Measurements from ENCODE around the gene PHF23.

PHF23 gene

DNA sequence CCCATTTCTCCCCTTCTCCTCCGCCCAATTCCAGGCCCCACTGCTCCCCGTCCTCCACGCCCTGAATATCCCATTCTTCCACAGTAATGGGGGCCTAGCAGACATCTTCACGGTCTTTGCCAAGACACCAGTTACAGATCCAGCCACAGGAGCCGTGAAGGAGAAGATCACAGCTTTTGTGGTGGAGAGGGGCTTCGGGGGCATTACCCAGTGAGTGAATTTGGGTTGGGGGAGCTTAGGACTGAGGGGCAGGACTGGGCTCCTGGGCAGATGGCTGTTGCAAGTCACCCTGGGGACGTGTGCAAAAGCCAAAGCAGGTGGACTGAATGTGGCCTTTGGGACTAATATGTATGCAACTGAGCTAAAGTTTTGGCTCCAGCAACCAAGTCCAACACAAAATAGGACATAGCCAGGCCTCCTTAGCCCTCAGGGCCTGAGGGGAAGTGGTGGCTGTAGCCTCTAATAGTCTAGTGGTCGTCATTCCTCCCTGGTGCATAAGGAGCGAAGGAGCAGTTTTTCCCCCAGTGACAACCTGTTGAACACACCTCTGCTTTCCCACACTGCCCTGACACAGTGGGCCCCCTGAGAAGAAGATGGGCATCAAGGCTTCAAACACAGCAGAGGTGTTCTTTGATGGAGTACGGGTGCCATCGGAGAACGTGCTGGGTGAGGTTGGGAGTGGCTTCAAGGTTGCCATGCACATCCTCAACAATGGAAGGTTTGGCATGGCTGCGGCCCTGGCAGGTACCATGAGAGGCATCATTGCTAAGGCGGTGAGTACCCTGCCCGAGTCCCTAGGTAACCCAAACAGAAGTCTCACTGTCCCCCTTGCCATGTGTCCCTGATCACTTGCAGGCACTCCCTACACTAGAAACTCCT lies 16.9 kb downstream of the PHF23 start:
- no peak for FAIRE-seq
- DNase-seq (ENCODE audit: insufficient read length, low spot score) = no peak

DNA sequence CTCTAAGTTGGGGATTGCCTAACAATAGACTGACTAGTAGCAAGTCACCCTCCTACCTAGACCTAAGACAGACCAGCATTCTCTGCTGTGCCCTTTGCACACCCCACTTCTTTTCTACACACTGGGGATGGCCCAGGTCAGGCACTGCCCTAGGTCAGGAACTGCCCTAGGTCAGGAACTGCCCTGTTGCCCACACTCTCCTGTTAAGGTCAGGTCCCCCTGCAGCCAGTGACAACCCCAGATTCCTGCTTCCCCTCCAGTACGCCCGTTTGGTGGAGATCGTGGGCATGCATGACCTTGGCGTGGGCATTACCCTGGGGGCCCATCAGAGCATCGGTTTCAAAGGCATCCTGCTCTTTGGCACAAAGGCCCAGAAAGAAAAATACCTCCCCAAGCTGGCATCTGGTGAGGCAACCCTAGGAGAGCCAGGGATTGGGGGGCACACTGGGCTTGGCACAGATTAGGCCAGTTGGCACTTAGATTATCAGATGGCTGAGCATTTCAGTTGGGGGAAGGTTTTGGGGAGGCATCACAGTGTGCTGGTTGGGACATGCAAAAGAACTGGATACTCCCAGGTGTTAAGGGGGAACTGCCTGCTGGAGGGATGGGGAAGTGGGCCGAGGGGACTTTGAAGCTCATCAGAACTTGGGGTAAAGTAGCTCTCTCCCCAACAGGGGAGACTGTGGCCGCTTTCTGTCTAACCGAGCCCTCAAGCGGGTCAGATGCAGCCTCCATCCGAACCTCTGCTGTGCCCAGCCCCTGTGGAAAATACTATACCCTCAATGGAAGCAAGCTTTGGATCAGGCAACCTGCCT lies 17.8 kb downstream of the PHF23 start:
- no peak for FAIRE-seq
- DNase-seq (ENCODE audit: insufficient read length, low spot score) = no peak

DNA sequence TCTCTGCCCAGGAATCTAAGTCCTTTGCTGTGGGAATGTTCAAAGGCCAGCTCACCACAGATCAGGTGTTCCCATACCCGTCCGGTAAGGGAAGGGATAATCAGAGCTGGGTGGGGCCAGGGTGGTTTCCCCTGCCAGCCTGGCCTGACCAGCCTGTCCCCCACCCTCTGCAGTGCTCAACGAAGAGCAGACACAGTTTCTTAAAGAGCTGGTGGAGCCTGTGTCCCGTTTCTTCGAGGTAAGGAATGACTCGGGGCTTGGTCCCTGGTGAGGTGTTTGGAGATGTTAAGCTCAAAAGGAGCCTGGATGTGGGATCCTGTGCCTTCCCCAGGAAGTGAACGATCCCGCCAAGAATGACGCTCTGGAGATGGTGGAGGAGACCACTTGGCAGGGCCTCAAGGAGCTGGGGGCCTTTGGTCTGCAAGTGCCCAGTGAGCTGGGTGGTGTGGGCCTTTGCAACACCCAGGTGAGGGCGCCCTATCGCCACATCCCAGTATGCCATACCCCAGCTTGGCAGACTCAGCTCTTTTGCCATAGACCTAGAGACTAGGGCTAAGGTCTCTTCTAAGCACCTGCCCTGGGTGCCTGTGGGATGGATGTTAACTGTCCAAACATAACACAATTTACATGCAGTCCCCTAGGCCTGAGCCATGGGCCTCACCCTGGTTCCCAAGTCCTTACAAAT lies 18.5 kb downstream of the PHF23 start:
- FAIRE-seq (peak; percentile 88), DNase-seq (ENCODE audit: insufficient read length, low spot score) (peak; percentile 63)

DNA sequence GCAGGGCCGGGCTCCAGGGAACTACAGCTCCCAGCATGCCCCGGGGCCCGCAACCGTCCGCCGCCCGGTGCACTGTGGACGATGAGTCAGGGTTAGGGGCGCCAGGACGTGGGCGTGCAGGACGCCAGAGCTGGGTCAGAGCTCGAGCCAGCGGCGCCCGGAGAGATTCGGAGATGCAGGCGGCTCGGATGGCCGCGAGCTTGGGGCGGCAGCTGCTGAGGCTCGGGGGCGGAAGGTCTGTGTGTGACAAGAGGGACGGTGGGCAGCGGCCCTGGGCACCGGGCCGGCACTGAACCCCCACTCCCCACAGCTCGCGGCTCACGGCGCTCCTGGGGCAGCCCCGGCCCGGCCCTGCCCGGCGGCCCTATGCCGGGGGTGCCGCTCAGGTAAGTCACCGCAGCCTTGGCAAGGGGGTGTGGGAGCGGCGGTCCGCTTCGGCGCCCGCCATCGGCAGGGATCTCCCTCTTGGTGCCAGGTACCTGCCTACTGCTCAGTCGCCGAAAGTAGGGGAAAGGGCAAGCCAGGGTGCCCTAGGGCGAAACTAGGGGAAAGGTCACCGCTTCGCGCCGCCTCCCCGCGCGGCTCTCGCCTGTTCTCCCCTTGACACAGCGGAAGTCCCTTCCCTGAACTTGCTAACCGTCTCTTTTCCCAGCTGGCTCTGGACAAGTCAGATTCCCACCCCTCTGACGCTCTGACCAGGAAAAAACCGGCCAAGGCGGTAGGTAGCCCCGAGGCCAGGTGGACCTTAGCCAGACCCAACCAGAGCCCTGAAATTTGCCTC lies 19.3 kb downstream of the PHF23 start, which contains the start of the genes ACADVL and DLG4:
Gene ACADVL, plus strand, starts transcription at position 127 of the 781 bp plus-strand sequence. Its CDS starts 47 bp downstream, at position 174.
Gene DLG4, minus strand, starts transcription at position 25 of the 781 bp plus-strand sequence.
- peak; percentile 35 for FAIRE-seq
- peak; percentile 76 for DNase-seq (ENCODE audit: insufficient read length, low spot score)

DNA sequence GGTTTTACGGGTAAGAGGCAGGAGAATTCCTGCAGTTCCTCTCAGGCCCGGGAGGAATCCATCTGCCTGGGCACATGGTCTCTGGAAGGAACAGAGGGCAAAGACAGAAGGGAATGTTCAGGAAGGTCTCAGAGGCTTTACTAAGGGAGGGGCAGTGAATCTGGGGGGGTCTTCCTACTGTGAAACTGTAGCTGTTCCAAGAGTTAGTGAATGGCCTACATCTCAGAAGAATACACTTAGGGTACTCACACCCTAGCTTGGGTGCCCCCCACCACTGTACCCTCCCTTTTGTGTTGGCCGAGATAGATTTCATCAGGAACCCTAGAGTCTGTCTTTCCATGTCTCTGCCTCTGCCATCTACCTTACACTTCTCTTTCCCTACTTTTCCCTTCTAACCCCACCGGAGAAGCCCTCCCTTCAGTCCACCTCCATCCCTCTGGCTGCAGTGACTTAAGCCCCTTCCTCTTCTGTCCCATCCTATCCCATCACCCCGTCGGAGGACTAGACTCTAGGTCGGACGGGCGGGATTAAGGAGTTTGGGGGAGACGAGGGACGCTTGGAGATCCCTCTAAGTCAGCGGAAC lies 19.9 kb downstream of the PHF23 start:
- no peak for DNase-seq (ENCODE audit: insufficient read length, low spot score)
- peak; percentile 93 for FAIRE-seq

DNA sequence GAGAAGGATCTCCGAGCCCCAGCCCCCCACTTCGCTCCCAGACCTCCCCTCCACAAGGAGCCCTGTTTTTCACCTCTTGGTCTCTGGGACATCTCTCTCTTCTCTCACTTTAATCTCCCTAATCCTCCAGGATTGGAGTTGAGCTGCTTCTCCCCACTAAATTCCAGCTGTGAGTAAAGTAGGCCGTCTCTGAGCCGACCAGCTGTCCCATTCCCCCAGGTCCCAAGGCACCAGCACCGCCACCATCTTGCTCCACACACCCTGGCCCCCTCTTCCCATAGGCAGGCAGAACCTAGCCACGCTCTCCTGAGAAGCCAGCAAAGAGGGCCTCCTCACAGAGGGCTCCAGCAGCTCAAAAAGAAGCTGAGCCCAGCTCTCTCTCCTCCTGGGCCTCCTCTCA lies 20.5 kb downstream of the PHF23 start:
- no peak for FAIRE-seq
- DNase-seq (ENCODE audit: insufficient read length, low spot score) = no peak

DNA sequence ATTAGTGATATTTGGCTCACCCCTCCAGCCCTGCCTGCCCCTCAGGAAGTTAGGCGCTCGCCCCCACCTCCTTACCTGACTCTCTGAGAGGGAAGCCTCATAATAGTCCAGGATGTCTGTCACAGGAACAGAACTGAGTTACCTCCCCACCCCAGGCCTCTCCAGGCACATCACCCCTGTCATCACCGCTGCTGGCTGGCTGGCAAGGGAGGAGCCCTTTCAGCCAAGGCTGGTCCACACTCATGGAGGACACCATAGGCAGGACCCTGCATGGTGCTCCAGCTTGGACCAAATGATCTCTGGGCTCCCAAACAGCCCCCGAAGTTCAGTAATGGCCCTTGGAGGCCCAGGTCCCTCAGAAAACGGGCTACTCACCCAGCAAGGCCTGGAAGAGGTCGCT lies 21.1 kb downstream of the PHF23 start:
- FAIRE-seq (no peak), DNase-seq (ENCODE audit: insufficient read length, low spot score) (no peak)

DNA sequence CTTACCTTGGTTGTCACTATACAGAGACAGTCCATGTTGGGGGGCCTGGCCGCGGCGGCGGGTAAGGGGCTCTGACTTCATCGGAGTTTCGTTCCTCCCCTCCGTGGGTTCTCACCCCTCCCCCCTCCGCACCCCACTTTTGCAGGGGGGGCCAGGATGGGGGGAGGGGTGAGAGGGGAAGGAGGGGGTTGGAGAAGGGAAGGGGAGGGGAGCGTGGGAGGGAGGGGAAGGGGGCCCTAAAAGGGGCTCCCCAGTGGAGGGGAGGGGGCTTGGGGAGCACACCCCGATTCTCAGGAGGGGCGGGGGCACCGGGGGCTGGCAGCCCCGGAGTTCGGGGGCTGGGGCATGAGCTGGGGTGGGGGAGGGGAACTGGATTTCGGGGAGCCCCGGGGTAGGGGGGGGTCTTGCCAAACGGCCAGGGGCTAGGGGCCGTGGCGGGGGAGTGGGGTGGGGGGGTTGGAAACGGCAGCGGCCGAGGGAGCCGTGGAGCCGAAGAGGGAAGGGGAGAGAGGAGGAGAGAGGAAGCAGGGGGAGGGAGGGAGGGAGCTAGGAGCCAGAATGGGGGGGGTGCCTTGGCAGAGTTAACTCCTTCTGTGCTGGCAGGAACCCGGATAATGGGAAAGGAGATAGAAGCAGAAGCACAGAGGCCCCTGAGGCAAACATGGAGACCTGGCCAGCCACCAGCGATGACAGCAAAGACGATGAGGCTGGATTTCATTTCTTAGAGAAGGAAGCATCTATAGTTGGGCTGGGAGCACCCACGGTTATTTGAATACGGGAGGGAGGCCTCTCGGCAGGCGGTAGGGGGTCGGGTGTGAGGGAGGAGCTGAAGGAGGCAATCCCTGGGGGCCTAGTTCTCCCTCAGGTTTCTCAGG lies 21.9 kb downstream of the PHF23 start:
- FAIRE-seq = peak; percentile 66
- DNase-seq (ENCODE audit: insufficient read length, low spot score) = no peak

DNA sequence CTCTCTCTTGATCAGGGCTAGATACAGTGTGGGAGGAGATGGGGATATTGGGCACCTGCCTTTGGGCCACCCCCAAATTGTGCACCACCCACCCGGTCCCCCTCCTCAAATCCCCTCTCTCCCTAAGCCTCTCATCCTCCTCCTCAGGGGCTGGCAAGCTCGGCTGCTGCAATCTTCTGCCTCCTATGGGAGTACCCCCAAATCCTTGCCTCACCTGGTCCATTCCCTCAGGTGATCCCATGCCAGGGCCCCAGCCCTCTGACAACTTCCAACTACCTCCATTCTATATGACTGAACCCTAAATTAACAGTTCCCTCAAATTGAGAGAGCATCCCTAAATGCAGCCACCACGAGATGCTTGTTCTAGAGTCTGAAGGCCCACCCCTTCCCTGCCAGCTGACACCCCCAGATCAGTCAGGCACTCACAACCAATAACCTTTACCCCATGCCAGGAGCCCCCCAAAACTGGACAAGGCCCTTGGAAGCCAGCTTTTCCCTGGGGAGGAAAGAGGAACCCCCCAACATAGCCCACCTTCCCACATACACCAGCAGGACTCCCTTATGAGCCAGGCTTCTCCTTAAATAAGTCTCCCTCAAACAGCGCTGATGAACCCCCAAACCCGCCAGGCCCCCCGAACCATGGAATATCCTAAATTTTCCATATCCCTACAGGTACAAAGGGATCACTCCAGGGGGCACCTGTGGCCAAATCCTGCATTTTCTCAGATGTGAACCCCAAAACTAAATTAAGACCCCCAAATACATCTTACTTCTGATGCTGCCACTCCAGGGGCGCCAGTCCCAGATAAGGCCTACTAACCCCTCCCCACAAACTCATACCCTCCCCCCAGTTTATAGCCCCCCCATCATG lies 22.8 kb downstream of the PHF23 start:
- DNase-seq (ENCODE audit: insufficient read length, low spot score) (no peak), FAIRE-seq (no peak)

DNA sequence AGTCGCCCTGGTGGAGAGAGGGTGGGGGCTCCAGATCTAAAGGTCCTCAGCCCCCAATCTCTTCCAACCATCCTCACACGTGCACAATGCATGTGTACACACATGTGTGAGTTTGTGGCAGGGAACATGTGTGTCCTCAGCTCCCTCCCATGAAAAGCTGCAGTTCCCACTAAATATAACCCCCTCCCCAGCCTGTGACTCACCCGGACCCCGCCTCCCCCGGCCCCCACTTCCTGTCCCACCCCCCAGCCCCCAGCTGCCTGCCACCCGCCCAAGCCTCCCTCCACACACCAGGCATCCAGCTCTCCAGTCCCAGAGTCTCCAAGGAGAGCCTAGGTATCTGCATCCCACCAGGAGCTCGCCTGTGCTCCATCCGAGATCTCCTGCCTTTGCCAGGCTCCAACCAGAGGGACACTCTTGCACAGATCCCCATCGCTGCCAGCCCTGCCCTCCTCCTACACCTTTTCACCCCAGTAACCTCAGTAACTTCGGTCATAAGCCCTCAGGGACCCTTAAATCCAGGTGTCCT lies 23.5 kb downstream of the PHF23 start:
- DNase-seq (ENCODE audit: insufficient read length, low spot score) (no peak), FAIRE-seq (no peak)

DNA sequence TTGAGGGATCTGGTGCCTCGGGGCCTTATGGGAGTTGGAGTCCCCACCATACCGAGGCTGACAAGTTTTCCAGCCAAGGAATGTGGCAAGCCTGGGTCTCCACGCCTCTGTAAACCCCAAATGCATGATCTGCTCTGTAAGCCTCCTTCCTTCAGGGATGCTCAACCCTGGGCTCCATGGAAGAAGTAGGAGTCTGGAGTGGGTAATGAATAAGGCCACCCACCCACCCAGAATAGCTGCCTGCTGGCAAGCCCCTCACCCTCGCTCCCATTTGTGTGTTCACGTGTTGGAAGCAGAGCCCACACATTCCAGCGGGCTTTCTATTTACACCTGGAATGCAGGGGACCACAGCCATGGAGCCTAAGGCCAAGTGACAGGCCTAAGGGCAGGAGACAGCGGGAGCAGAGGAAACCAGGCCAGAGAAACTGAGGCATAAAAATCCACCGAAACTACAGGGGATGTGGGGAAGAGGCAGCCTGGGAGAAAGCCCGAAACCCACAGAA lies 24.1 kb downstream of the PHF23 start:
- DNase-seq (ENCODE audit: insufficient read length, low spot score) (no peak), FAIRE-seq (no peak)

DNA sequence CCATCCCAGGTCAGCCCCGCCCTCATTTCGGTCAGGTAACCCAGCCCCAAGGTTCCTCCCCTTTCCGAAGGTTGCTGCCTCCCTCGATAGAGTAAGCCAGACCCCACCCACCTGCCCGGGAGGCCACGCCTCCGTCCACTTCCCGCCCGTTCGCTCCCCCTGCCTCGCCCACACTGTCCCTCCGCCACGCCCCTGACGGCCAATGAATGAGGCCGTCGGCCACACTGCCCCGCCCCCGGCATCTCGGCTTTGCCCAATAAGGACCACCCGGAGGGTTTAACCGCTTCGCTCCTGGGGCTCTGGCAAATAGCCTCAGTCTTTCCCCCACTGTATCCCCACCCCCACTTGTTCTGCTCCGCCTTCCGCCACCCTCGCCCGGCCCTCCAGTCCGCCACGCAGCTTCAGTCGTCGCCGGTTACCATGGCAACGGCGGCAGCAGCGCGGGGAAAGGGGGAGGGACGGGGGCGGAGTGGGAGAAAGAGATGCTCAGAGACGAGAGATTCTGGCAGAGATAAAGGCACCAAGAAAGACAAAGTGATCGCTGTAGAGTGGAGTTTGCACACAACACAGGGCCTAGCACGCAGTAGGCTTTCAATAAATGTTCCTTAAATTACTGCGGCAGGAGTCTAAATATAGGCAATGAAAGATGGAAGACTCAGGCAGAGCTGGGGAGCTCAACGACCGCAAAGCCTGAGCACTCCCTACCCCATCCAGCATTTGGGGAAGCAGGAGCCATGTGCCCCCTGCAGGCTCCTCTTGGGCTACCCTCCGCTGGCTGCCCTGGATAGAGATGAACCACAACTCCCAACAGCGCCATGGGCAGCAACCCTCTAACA lies 24.7 kb downstream of the PHF23 start:
- DNase-seq (ENCODE audit: insufficient read length, low spot score) = peak; percentile 99
- FAIRE-seq = peak; percentile 97

DNA sequence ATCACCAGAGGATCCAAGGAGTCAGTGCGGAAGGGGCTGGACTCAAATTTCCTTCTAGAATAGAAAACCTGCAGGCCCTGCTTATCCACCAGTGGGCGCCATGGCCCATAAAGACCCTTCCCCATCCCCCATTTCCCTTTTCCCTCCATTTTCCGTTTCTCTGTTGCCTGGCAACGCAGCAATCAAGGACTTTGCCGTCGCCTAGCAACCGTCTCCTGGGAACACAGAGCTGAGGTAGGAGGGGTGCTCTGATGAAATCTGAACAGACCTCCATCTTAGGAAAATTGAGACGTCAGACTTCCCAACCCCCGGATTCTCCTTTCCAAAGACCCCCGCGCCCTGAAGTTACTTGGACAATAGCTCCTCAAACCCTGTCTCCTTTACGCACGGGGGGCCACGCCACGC lies 25.4 kb downstream of the PHF23 start:
- DNase-seq (ENCODE audit: insufficient read length, low spot score) (no peak), FAIRE-seq (no peak)

DNA sequence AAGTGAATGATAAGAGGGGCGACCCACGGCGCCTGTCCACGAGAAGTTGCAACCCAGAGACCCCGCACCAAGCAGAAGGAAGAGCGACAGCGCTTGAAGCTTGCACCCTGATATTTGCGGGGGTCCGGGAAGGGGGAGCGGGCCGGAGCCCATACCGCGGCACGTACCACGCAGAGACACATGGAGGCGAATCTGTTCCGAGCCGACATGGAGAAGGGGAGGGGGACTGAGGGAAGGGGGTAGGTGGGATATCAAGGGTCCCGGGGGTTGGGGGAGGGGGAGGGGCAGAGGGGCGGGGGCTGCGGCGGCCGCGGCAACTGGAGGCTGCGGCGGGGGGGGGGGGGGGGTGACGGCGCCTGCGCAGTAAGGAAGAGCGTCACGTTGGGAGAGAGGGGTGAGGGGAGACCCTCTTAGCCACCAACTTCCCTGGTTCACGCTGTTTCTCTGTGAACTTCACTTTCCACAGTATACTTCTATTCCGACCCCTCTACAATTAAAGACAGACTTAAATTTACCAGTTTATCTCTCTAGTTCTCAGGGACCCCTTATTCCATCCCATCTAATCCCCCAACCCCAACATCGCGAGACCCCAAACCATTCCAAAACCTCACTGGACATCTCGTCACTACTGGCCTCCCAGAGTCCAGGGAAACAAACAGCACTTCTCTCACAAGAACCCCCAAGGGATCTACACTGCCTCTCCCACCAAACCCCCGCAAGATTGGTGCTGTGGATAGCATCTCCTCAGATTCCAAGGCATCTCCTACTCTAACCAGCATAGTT lies 27.6 kb downstream of the PHF23 start:
- no peak for FAIRE-seq
- DNase-seq (ENCODE audit: insufficient read length, low spot score) = no peak

DNA sequence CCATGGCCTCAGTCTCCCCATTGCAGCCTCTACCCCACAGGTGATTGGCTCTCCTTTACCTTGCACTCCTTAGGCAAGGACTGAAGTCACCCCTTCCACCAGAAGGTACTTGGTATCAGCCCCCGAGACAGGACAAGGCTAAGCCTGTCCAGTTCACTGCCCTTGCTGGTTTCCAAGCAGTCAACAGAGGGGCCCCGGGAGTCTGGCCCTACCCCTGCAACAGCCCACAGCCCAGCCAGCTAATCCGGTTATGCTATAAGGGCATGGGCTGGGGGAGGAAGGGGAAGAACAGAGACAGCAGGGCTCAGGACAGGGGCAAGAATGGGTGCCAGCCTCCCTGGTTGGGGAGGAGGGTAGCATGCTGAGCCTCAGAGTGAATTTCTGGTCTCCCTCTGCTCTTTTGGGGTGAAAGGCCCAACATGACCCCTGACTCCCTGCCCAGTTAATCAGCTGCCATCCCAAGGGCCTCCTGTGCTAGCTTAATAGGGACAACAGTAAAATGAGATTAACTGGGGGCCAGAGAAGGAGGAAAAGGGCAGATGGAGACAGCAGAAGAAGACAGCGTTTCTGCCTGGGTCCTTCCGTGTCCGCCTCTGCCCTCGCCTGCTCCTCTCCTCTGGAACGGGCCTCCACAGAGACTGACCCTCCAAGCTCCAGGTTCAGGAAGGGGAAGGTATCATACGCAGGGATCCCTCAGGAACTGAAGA lies 30.4 kb downstream of the PHF23 start:
- FAIRE-seq = no peak
- DNase-seq (ENCODE audit: insufficient read length, low spot score) = no peak
